Subcutaneous adipose tissue (tissue), 4 donors: ENCODE data around the gene CTIF. TPM values are rescaled to one million over a fixed set of nuclear protein-coding genes. Genes with fewer than 3 reads are reported as not detected.

ENCODE experiments used
- total RNA-seq, 4 donors: library from RNA; depleted of rRNA; stranded (reverse); fragments of >200 nt; gene quantifications; one replicate each; pipeline ENCODE4 v1.1.0, GENCODE V29; 2016
- TF ChIP-seq, protein P1 (sequence below): fragments of 450-650 bp; IDR thresholded peaks from one replicate; pipeline ENCODE4 v1.5.1; 2016; ENCODE audit warnings: low read depth, mild to moderate bottlenecking, control low read depth, antibody characterized with exemption, moderate library complexity

The CTIF gene
- total RNA-seq, 4 donors from 2014 or later, result 41.0 to 195 (median 78.3) TPM

DNA sequence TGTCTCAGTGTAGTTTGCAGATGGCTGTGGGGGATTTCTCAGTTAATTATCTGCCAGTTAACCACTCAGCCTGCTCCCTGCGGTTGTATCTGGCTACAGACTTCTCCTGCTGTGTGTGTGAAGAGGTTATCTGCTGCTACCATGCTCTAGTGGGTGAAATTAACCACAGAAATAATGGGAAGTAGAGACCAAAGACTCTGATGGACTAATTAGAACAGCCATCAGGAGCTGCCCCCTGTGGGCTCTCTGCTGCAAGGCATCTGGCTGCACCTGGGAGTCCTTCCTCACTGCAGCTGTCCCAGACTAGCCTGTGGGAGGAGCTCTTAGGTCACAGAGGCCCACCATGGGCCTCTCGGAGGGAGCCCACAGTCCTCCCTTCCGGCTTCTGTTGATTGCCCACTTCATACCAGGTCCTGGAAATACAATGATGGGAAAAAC is 66.6 kb downstream of the CTIF start:
- TF ChIP-seq, protein P1, sequence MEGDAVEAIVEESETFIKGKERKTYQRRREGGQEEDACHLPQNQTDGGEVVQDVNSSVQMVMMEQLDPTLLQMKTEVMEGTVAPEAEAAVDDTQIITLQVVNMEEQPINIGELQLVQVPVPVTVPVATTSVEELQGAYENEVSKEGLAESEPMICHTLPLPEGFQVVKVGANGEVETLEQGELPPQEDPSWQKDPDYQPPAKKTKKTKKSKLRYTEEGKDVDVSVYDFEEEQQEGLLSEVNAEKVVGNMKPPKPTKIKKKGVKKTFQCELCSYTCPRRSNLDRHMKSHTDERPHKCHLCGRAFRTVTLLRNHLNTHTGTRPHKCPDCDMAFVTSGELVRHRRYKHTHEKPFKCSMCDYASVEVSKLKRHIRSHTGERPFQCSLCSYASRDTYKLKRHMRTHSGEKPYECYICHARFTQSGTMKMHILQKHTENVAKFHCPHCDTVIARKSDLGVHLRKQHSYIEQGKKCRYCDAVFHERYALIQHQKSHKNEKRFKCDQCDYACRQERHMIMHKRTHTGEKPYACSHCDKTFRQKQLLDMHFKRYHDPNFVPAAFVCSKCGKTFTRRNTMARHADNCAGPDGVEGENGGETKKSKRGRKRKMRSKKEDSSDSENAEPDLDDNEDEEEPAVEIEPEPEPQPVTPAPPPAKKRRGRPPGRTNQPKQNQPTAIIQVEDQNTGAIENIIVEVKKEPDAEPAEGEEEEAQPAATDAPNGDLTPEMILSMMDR, result no peak

DNA sequence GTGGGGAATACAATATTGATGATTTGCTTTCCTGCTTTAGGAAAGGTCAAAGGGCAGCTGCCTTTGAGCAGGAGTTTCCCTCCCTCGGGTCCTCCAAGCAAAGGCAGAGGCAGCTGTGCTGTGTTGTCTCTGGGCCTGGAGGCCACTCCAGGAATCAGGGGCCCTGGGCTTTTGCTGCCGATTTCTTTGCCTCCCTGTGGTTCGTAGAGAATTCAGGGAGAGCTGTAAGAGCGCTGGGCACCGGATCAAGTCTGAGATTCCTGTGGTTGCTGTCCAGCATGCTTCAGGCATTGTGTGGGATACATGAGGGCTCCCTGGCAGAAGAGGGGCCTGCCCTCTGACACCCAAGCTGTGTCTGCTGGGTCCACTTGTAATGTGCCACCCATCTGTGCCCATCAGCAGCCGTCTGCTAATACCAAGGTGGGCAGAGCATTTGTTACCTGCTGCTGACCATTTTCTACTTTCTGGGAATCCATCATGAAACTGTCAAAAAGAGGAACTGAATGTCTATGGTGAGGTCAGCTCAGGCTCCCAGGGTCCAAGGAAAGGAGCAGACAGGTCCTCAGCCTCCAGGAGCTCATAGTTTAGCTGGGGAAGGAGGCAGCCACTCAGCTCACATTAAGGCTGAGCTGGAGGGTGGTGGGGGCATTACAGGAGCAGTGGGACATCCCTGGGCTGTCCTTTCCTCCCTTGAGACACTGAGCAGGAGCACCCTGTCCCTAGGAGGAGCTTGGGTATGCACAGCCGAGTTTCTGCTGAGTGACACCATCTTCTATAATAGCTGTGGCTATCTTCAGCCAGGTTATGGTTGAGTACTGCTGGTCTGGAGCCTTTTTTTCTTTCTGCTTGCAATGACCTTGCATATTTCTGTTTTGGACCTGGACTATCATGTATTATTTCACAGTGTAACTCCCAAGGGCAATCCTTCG is 68.5 kb downstream of the CTIF start:
- TF ChIP-seq, protein P1, result no peak

DNA sequence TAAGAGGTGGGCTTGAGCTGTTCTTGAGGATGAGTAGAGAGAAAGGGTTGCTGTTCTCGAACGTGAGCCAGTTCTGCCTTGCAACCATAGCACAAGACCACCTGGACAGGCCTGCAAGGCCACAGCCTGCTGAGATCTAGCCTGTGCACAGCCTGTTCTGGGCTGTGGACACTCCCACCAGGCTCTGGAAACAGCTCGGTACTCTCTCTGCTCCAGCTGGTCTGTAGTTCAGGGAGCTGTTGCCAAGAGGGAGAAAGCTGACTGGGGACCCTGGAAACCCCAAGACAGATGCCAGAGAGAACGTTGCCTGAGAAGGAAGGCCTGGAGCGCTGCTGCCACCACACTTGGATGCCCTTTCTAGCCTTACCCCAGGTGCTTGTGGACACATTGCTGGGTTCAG is 69.8 kb downstream of the CTIF start:
- TF ChIP-seq, protein P1, result no peak

DNA sequence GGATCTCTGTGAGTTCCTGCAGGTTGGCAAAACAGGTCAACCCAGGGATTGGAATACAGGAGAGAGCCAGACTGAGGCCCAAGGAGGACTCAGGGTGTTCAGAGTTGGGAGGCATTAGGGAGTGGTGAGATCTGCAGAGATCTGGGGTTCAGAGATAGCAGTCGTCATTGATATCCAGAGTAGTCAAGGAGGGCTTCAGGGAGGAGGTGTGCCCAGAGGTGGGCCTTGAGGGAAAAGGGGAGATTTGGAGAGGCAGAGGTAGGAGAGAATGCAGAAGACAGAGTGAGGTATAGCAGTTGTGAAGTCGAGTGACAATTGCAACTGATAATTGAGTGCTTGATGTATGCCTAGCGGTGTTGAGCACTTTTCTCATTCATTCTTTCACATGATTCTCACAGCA is 70.3 kb downstream of the CTIF start:
- TF ChIP-seq, protein P1, result no peak

DNA sequence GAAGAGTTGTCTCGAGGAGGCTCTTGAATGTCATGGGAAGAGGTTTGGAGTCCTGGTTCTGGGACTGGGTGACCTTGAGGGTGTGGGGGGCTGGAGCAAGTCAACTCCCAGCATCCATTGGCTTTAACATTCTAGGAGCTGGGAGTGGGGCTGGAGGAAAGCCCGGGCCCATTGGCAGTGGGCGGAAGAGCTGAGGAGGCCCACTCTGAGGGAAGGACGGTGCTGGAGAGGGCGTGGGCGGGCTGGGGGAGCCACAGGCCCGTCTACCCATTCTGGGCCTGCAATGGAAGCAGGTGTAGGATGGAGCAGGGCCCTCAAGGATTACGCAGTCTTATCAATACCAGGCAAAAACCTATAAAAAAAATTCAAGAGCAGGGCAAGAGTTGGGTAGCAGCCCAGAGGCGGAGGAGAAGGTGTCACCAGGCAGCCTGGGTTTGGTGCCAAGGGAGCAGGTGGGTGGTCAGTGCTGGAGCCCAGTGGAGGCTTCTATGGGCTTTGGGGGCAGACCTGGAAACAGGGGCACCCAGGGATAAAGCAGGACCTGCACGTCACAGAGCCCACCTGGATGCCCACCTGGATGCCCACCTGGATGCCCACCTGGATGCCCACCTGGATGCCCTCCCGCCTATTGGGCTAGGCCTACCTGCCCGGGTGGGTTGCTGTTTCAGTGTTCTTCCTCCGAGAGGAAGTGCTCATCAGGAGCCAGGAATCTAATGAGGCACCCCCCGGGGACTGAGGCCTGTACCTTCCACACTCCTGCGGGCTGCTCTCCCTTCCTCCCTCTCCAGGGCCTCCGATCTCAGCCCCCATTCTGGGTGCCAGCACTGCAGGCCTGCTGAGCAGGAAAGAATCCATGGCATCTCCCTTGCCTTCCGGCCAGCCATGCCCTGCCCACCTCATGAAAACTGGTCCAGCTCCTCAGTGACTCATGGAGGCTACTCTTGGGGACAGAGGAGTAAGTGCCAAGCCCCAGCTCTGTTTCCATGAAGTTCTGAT is 71.3 kb downstream of the CTIF start:
- TF ChIP-seq, protein P1, result no peak

DNA sequence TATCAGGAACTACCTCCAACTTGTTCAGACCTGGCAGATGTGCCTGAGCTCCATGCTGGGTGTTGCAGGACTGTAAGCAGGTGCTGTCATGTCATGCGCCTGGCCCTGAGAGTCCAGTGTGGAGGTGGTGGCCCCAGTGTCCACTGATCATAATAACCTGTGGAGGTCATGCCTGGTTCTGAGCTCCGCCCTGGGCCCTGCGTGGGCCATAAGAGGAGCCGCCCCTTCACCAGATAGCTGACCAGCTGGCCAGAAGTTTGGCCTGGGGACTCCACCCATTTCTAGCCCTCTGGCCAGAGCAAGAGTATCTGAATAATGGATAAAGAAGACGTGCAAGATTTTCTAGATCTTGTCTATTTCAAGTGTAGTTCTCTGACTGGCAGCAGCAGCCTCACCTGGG is 72.4 kb downstream of the CTIF start:
- TF ChIP-seq, protein P1, result no peak
